ENCODE data around the gene PRDX5.

- no peak for TF ChIP-seq EZH2 (IDR thresholded peaks at IDR 0.05; ENCODE audit: low read depth, unreplicated experiment)
- no peak for TF ChIP-seq POLR2AphosphoS5 (IDR thresholded peaks at IDR 0.05; ENCODE audit: low read depth)
- no peak for TF ChIP-seq CTCF (conservative IDR thresholded peaks at IDR 0.05; ENCODE audit: low read depth in 2 of 2)
- no peak for TF ChIP-seq EZH2phosphoT487 (IDR thresholded peaks at IDR 0.05; ENCODE audit: unreplicated experiment)
- TF ChIP-seq STAT1 (IDR thresholded peaks at IDR 0.05; ENCODE audit: unreplicated experiment) = no peak
- no peak for TF ChIP-seq CREB1 (CRISPR knock-in tag; IDR thresholded peaks at IDR 0.05; ENCODE audit: low read depth)
- TF ChIP-seq JUNB (IDR thresholded peaks at IDR 0.05; ENCODE audit: unreplicated experiment) = no peak
These were observed 11.4 kb upstream of the PRDX5 start for GRCh38 chr11:64306563-64306875.
